HG02981 (cell line): ENCODE data around the gene LRRC26.

Experiments used
- ATAC-seq: cut with Tn5 transposase; IDR thresholded peaks from one replicate; pipeline ENCODE4 v1.9.1; 2021; ENCODE audit warnings: mild to moderate bottlenecking, moderate library complexity; ENCODE audit not compliant: unreplicated experiment

Gene LRRC26

GRCh38 chr9:137168904-137169856 lies 671 bp downstream of the LRRC26 start:
- ATAC-seq: no peak

DNA sequence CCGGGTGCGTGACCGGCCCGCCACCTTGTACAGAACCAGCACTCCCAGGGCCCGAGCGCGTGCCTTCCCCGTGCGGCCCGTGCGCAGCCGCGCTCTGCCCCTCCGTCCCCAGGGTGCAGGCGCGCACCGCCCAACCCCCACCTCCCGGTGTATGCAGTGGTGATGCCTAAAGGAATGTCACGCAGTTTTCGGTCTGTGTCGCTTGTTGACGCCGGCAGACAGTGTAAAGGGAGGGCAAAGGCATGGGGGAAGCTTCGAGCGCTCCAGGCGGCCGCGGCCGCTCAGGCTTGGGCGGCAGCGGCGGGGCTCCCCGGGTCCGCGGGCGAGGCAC lies 1.3 kb downstream of the LRRC26 start:
- ATAC-seq: no peak

DNA sequence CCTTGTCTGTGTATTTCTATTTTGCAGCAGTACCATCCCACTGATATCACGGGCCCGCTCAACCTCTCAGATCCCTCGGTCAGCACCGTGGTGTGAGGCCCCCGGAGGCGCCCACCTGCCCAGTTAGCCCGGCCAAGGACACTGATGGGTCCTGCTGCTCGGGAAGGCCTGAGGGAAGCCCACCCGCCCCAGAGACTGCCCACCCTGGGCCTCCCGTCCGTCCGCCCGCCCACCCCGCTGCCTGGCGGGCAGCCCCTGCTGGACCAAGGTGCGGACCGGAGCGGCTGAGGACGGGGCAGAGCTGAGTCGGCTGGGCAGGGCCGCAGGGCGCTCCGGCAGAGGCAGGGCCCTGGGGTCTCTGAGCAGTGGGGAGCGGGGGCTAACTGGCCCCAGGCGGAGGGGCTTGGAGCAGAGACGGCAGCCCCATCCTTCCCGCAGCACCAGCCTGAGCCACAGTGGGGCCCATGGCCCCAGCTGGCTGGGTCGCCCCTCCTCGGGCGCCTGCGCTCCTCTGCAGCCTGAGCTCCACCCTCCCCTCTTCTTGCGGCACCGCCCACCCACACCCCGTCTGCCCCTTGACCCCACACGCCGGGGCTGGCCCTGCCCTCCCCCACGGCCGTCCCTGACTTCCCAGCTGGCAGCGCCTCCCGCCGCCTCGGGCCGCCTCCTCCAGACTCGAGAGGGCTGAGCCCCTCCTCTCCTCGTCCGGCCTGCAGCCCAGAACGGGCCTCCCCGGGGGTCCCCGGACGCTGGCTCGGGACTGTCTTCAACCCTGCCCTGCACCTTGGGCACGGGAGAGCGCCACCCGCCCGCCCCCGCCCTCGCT lies 1.9 kb downstream of the LRRC26 start:
- ATAC-seq: no peak

DNA sequence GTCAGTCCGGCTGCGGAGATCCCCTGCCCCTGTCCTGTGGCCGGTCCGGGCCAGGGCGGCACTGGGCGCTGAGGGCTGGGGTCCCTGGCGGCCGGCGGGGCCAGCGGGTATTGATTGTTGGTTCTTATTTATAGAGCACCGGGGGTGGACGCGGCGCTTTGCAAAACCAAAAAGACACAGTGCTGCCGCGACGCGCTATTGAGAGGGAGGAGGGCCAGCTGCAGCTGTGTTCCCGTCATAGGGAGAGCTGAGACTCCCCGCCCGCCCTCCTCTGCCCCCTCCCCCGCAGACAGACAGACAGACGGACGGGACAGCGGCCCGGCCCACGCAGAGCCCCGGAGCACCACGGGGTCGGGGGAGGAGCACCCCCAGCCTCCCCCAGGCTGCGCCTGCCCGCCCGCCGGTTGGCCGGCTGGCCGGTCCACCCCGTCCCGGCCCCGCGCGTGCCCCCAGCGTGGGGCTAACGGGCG lies 2.5 kb downstream of the LRRC26 start:
- ATAC-seq: no peak

DNA sequence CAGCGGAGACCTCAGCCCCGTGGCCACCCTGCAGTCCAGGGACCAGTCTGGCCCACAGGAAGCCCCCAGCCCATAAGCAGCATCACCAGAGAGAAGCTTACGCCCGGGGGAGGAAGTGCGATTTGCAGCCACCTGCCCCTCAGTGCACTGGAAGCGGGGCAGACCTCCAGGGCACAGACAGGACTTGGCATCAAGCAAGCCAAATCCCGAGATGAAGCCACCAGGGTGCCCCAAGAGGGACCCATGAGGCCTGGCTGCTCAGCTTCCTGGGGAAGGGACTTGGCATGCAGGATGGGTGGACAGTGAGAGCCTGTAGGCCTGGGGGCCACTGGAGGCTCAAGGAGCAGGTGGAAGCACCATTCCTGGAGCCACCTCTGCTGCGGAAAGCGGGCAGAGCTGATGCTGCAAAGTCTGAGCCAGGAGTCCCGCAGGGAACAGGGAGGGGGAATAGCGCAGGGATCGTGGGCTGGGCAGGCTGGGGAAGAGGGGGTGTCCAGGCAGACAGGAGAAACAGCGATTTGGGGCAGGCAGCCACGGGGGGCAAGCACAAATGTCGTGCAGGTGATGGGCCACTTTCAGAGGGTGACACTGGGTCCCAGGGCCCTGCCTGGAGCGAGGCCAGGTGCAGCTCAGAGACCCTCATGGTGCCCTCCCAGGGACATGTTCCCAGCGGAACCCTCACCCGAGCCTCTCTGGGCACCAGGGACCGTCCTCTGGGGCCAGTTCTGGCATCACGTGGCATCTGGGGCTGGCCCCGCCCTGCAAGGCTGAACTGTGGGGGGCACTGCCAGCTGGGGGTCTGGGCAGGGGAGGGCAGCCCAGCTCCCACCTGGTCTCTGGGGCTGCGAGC lies 3.2 kb downstream of the LRRC26 start:
- no peak for ATAC-seq

DNA sequence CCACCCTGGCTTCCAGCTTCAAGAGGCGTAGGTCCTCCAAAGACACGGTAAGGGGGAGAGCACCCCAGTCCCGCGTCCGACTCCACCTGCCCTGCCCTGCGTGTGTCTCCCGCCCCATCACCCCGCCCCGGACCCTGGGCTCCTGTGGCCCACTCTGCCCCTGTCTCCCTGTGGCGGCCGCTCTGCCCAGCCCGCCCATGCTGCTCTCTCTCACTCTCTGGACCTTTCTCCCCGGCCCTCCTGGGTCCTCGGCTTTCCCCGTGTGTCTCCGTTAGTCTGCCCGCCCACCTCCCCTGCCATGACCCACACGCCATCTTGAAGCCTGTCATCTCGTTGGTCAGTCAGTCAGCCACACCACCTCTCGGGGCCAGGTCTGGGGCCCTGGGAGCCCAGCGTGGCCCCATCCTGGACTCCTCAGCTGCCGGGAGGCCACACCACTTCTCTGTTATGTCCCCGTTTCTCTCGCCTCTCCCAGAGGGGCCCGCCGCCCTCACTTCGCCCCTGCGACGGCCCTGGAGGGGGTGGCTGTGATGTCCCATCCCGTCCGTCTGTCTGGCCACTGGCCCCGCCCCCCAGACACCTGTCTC lies 4.5 kb downstream of the LRRC26 start:
- no peak for ATAC-seq

GRCh38 chr9:137164370-137165249 lies 5.2 kb downstream of the LRRC26 start:
- no peak for ATAC-seq

DNA sequence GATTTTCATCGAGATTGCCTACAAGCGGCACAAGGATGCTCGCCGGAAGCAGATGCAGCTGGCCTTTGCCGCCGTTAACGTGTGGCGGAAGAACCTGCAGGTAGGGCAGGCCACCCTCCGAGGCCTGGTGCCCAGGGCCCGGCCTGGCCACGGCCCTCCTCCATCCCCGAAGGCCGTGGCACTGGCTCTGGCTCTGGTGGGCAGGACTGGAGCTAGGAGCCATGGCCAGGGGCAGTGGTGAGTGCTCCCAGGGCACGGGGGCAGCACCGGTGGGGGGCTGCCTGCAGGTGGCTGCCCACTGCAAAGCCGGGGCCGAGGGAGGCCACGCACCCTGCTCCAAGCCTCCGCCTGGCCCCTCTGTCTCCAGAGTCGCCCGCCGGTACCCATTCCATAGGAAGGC lies 6.0 kb downstream of the LRRC26 start:
- ATAC-seq: no peak

GRCh38 chr9:137163365-137163715 lies 6.5 kb downstream of the LRRC26 start:
- no peak for ATAC-seq

GRCh38 chr9:137162505-137163364 lies 7.1 kb downstream of the LRRC26 start:
- ATAC-seq: no peak

DNA sequence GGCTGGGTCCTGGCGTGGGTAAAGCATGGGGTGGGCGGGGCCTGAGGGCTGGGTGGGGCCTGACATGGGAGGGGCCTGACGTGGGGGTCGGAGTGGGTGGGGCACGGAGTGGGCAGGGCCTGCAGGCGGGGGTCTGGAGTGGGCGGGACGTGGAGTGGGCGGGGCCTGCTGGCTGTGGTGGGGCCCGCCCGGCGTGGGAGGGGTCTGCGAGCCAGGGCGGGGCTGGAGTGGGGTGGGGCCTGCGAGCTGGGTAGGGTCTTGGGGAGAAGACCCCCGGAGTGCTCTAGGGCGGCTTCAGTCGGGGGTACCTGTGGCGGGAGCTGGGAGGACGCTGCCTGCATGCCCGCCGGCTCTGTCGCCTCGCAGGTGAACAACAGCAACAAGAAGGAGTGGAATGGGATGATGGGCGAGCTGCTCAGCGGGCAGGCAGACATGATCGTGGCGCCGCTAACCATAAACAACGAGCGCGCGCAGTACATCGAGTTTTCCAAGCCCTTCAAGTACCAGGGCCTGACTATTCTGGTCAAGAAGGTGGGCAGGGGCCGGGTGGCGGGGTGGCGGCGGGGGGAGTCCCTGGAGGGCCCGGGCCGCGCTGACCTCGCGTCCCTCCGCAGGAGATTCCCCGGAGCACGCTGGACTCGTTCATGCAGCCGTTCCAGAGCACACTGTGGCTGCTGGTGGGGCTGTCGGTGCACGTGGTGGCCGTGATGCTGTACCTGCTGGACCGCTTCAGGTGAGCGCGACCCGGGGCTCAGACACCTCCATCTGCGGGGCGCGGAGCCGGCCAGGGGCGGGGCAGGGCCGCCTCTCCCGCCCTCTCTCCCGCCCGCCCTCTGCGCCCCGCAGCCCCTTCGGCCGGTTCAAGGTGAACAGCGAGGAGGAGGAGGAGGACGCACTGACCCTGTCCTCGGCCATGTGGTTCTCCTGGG lies 8.0 kb downstream of the LRRC26 start:
- no peak for ATAC-seq

DNA sequence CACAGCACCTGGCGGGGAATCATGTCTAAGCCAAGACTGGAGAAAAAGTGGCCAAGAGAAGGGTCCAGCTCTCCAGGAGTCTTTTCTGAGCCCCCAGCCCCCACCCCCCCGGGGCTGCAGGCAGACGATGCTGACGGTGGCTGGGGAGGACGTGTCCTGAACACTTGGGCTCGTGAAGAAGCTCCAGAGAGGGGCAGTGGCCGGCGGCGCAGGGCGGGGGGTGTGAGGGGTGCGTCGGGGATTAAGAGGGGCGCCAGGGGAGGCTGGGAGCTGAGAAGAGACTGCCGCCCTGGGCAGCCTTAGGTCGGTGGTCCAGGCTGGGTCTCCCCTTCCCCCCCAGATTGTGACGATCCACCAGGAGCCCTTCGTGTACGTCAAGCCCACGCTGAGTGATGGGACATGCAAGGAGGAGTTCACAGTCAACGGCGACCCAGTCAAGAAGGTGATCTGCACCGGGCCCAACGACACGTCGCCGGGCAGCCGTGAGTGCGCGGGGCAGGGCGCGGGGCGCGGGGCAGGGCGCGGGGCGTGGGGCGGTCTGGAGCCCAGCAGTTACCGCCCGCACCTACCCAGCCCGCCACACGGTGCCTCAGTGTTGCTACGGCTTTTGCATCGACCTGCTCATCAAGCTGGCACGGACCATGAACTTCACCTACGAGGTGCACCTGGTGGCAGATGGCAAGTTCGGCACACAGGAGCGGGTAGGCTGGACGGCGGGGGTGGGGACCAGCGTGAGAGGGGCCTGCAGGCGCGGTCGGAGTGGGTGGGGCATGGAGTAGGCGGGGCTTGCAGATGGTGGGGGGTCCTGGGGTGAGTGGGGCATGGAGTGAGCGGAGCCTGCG lies 8.9 kb downstream of the LRRC26 start:
- ATAC-seq: no peak

DNA sequence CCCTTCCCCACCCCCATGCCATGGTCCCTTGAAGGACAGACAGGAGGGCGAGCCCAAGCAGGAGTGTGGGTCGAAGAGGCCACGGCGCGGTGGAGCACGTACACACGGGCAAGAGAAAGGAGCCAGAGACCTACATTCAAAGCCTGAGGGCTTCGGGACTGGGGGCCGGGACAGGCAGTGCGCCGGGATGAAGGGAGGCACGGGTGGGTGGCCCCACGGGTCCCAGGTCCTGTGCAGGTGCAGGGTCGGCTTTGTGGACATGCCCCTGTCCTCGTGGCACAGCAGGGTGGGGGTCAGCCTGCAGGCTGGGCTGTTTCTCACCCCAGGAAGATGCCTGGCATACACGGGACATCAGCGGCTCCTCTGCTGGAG lies 9.8 kb downstream of the LRRC26 start:
- ATAC-seq: no peak

DNA sequence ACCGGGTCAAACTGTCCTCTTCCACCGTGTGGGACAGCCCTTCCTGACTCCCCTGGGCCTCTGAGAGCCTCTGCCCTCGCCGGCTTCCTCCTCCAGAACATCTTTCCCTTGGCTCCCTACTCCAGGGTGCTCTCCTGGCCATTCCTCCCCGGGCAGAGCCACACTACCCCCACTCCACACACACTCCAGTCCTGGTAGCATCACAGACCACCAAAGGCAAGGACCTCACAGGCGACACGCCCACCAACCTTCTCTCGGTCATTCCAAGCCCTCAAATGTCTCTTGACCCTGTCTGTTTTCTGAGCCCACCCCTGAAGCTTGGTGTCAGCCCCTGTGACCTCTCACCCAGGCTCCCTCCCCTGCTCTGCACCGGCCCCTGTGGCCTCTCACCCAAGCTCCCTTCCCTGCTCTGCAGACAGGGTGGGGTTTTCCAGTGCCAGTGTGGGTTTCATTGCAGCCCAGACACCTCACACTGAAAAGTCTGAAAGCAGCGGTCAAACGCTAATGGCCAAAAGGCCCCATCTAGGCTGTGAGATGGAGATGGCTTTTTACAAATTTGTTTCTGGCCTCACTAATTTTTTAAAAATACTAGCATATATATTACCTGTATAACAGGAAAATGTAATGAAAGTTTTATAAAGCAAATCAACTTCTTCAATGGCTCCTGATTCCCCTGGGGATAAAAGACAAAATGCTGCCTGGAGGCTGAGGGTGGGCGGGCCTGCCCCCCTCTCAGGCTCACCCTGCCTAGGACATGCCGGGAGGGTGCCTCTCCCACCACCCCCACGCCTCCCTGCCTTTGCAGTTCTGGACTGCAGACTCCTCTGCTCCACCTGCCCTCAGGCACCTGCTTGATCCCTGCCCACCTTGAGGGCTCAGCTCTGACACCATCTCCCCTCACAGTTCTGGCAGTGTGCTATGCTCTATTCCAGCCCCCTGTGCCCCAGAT lies 10.5 kb downstream of the LRRC26 start:
- no peak for ATAC-seq

DNA sequence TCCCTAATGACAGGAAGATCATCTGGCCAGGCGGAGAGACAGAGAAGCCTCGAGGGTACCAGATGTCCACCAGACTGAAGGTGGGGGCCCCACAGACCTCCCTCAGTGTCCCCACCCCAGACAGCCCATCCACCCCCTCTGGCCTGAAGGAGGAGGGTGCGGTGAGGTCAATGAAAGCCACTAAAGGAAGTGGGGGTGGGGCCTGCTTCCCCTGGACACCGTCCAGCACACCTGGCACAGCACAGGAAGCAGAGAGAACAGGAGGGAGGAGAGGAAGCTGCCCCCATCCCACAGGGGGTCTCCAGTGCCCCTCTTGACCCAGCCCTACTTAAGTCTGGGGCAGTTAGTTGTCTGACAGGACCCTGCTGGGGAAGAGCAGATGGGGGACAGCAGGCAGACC lies 11.2 kb downstream of the LRRC26 start:
- ATAC-seq: no peak
